Left lung (tissue), 10 donors: ENCODE data around the gene PHACTR3. TPM values are rescaled to one million over a fixed set of nuclear protein-coding genes. Genes with fewer than 3 reads are reported as not detected.
A peak's percentile ranks its signal among the peaks of the same experiment; 100 is the strongest.

Source experiments
- ATAC-seq: fragments of 200-7000 bp; cut with Tn5 transposase; one replicate; pipeline ENCODE4 v1.9.1; 2020; ENCODE audit warnings: moderate library complexity
- DNase-seq, 4 donors: peaks; one replicate each; pipeline ENCODE4 v3.0.0-alpha.2; 2013 to 2020
- H3K27ac ChIP-seq, 2 donors: fragments of 200-600 bp; sonication (generic) in 1 of 2; one replicate each; pipeline versions ENCODE4 v1.5.0 to v1.8.0; 2020 to 2021
- H3K27me3 ChIP-seq, 2 donors: fragments of 200-600 bp; sonication (generic) in 1 of 2; one replicate each; pipeline versions ENCODE4 v1.5.0 to v1.8.0; 2020 to 2021
- H3K36me3 ChIP-seq, 2 donors: fragments of 200-600 bp; sonication (generic) in 1 of 2; one replicate each; pipeline versions ENCODE4 v1.5.0 to v1.8.0; 2020 to 2021
- H3K4me1 ChIP-seq, 2 donors: fragments of 200-600 bp; one replicate each; pipeline ENCODE4 v1.8.0; 2021
- H3K4me3 ChIP-seq, 2 donors: fragments of 200-600 bp; sonication (generic) in 1 of 2; one replicate each; pipeline versions ENCODE4 v1.5.0 to v1.8.0; 2020 to 2021; ENCODE audit warnings: mild to moderate bottlenecking in 1 of 2
- H3K9me3 ChIP-seq, 2 donors: fragments of 200-600 bp; sonication (generic) in 1 of 2; one replicate each; pipeline versions ENCODE4 v1.5.0 to v1.8.0; 2020 to 2021
- CTCF ChIP-seq, 2 donors: fragments of 200-600 bp; sonication (generic) in 1 of 2; IDR thresholded peaks; one replicate each; pipeline versions ENCODE4 v1.5.0 to v1.8.0; 2021; ENCODE audit warnings: antibody characterized with exemption in 2 of 2
- intact Hi-C, 2 donors: fragments of 100-400 bp; cut with DNase I; formaldehyde crosslinking; loops; one replicate each; pipeline versions ENCODE4 v1.11.2 to v1.14.2; 2022
- polyA plus RNA-seq, 6 donors: library from polyadenylated mRNA; unstranded; fragments of 120-200 nt; gene quantifications; one replicate each; pipeline ENCODE4 v1.2.1, GENCODE V29; 2013; ENCODE audit not compliant: insufficient read length in 6 of 6
- total RNA-seq, 2 donors: library from RNA; stranded (reverse); fragmentation: NEBNext Ultra II Directional; extraction: Animal tissue kit (Norgen Biotek cat#: 25700); gene quantifications; one replicate each; pipeline ENCODE4 v1.2.1, GENCODE V29; 2021
- donor health status: DM: no; HTN: yes; CAD: no.
- donor health status: DM: no; HTN: no; CAD: no.

Gene PHACTR3
- total and polyA plus RNA-seq, 8 donors = 3.5 to 14.5 (median 4.4) TPM

GRCh38 chr20:59591061-59591460 lies 13.3 kb upstream of the PHACTR3 start:
- H3K27me3 ChIP-seq = peaks cover 0 to 25% of the 10 kb centered on the region in 2 donors
- DNase-seq (peak in 1 of 4 donors; percentile 21), ATAC-seq (no peak)
- no peaks in the 10 kb centered on the region for H3K36me3 ChIP-seq
- intact Hi-C loops = no loop called here
- H3K4me1 ChIP-seq = no peaks in the 10 kb centered on the region
- no peak overlapping the region for H3K4me3 ChIP-seq
- TF ChIP-seq CTCF (IDR thresholded peaks at IDR 0.05) = no peak
- H3K27ac ChIP-seq = no peak overlapping the region
- no peaks in the 10 kb centered on the region for H3K9me3 ChIP-seq

GRCh38 chr20:59596690-59597089 lies 7.7 kb upstream of the PHACTR3 start:
- Histone ChIP-seq H3K9me3 (no peaks in the 10 kb centered on the region), H3K4me1 (no peaks in the 10 kb centered on the region), H3K27me3 (peaks cover 0 to 59% of the 10 kb centered on the region in 2 donors), H3K27ac (no peak overlapping the region), H3K4me3 (no peak overlapping the region), H3K36me3 (no peaks in the 10 kb centered on the region)
- TF ChIP-seq CTCF (IDR thresholded peaks at IDR 0.05) = no peak
- ATAC-seq = no peak
- DNase-seq = no peak
- intact Hi-C loops = no loop called here

GRCh38 chr20:59597240-59597639 lies 7.1 kb upstream of the PHACTR3 start:
- Histone ChIP-seq H3K4me3 (no peak overlapping the region), H3K36me3 (no peaks in the 10 kb centered on the region), H3K27ac (no peak overlapping the region), H3K27me3 (peaks cover 0 to 64% of the 10 kb centered on the region in 2 donors), H3K4me1 (no peaks in the 10 kb centered on the region), H3K9me3 (no peaks in the 10 kb centered on the region)
- ATAC-seq (no peak), DNase-seq (no peak)
- intact Hi-C loops = no loop called here
- TF ChIP-seq CTCF (IDR thresholded peaks at IDR 0.05) = no peak

- Histone ChIP-seq H3K27ac (no peak overlapping the region), H3K4me3 (no peak overlapping the region), H3K27me3 (peaks cover 12 to 79% of the 10 kb centered on the region in 2 donors), H3K36me3 (no peaks in the 10 kb centered on the region), H3K9me3 (no peaks in the 10 kb centered on the region), H3K4me1 (no peaks in the 10 kb centered on the region)
- ATAC-seq (peak; percentile 75), DNase-seq (peak in 1 of 4 donors; percentile 48)
- peak; percentile 54 to 63 for TF ChIP-seq CTCF (IDR thresholded peaks at IDR 0.05)
- intact Hi-C loops = no loop called here
Observed at GRCh38 chr20:59598625-59599310, 5.6 kb upstream of the PHACTR3 start.

- intact Hi-C loops = no loop called here
- no peak overlapping the region for H3K27ac ChIP-seq
- no peaks in the 10 kb centered on the region for H3K9me3 ChIP-seq
- H3K27me3 ChIP-seq = peaks cover 24 to 90% of the 10 kb centered on the region in 2 donors
- no peak overlapping the region for H3K4me3 ChIP-seq
- TF ChIP-seq CTCF (IDR thresholded peaks at IDR 0.05) = no peak
- H3K4me1 ChIP-seq = no peaks in the 10 kb centered on the region
- ATAC-seq (no peak), DNase-seq (no peak)
- H3K36me3 ChIP-seq = no peaks in the 10 kb centered on the region
Observed at GRCh38 chr20:59599941-59600340, 4.4 kb upstream of the PHACTR3 start.
